H1 (cell line): Measurements from ENCODE around the gene BOLA2B. TPM values are rescaled to one million over a fixed set of nuclear protein-coding genes. Genes with fewer than 3 reads are reported as not detected.

Experiments used
- CTCF ChIA-PET: fragments of 300-600 bp; sonication (Branson Sonifier 250); formaldehyde crosslinking; loops from one replicate; lab custom pipeline; 2021; ENCODE audit not compliant: partially characterized antibody; lab: Charles Lee
- POLR2A ChIA-PET: fragments of 300-600 bp; sonication (Branson Sonifier 250); formaldehyde crosslinking; loops from one replicate; lab custom pipeline; 2021; ENCODE audit warnings: inconsistent platforms; ENCODE audit not compliant: partially characterized antibody; lab: Charles Lee
- DNase-seq, 2 experiments: peaks; one replicate each; pipeline versions ENCODE4 v3.0.0 to v3.0.0-alpha.2; 2010 to 2022; ENCODE audit warnings: low spot score in 2 of 2, low read depth in 1 of 2, mixed read lengths in 1 of 2
- FAIRE-seq: peaks from 2 replicates; lab custom pipeline; 2011; peaks lifted over from hg19 to GRCh38; lab: Jason Lieb, UNC
- H2AFZ ChIP-seq: 2 replicates; pipeline ENCODE4 v1.8.1; 2012; ENCODE audit warnings: low read length, inconsistent platforms
- H2AK5ac ChIP-seq: 2 replicates; pipeline ENCODE4 v1.6.1; 2013; ENCODE audit warnings: low read depth, low read length
- H2BK120ac ChIP-seq: replicated peaks from 2 replicates; pipeline ENCODE3; 2013; ENCODE audit warnings: low read depth, low read length, inconsistent platforms
- H2BK12ac ChIP-seq: 2 replicates; pipeline ENCODE4 v1.6.1; 2013; ENCODE audit warnings: low read depth, low read length
- H2BK15ac ChIP-seq: 2 replicates; pipeline ENCODE4 v1.6.1; 2013; ENCODE audit warnings: low read length
- H2BK20ac ChIP-seq: 2 replicates; pipeline ENCODE4 v1.6.1; 2013; ENCODE audit warnings: low read length
- H2BK5ac ChIP-seq: 2 replicates; pipeline ENCODE4 v1.6.1; 2013; ENCODE audit warnings: low read depth, low read length
- H3K14ac ChIP-seq: 2 replicates; pipeline ENCODE4 v1.6.1; 2013; ENCODE audit warnings: inconsistent platforms; ENCODE audit not compliant: insufficient read length
- H3K18ac ChIP-seq: 2 replicates; pipeline ENCODE4 v1.6.1; 2013; ENCODE audit warnings: low read length; ENCODE audit errors: extremely low read depth
- H3K23ac ChIP-seq: 2 replicates; pipeline ENCODE4 v1.6.1; 2013; ENCODE audit warnings: inconsistent platforms; ENCODE audit not compliant: insufficient read length
- H3K23me2 ChIP-seq: 2 replicates; pipeline ENCODE4 v1.6.1; 2013; ENCODE audit warnings: low read depth, low read length
- H3K27ac ChIP-seq: 2 replicates; pipeline ENCODE4 v1.6.1; 2011; ENCODE audit warnings: low read depth, low read length, inconsistent platforms
- H3K27me3 ChIP-seq, 4 experiments: replicated peaks in 1 of 4; 1 replicate in 1 of 4; 2 replicates in 3 of 4; pipeline versions ENCODE4 v1.6.1 to v1.8.1; 2011 to 2013; ENCODE audit warnings: low read length in 3 of 4, mild to moderate bottlenecking in 3 of 4, inconsistent platforms in 2 of 4, mixed read lengths in 2 of 4, moderate library complexity in 1 of 4; ENCODE audit not compliant: control insufficient read depth in 3 of 4, insufficient read depth in 3 of 4; ENCODE audit errors: extremely low read depth in 1 of 4
- H3K36me3 ChIP-seq, 4 experiments: 2 replicates each; pipeline versions ENCODE4 v1.6.1 to v1.8.1; 2011 to 2013; ENCODE audit warnings: mild to moderate bottlenecking in 4 of 4, low read length in 3 of 4, moderate library complexity in 2 of 4, control low read depth in 1 of 4, inconsistent platforms in 1 of 4; ENCODE audit not compliant: insufficient read depth in 4 of 4, control insufficient read depth in 2 of 4
- H3K4ac ChIP-seq: replicated peaks from 2 replicates; pipeline ENCODE3; 2013; ENCODE audit warnings: low read length, low read depth, mixed read lengths, inconsistent platforms; ENCODE audit not compliant: insufficient read length
- H3K4me1 ChIP-seq, 4 experiments: replicated peaks in 1 of 4; 1 replicate in 1 of 4; 2 replicates in 3 of 4; pipeline versions ENCODE4 v1.6.1 to v1.8.1; 2011 to 2013; ENCODE audit warnings: low read length in 3 of 4, inconsistent platforms in 2 of 4, mixed read lengths in 1 of 4; ENCODE audit not compliant: insufficient read depth in 4 of 4, control insufficient read depth in 3 of 4
- H3K4me2 ChIP-seq, 2 experiments: 2 replicates each; pipeline versions ENCODE4 v1.6.1 to v1.8.1; 2011 to 2013; ENCODE audit warnings: low read depth in 2 of 2, low read length in 2 of 2, control low read depth in 1 of 2, inconsistent platforms in 1 of 2, mild to moderate bottlenecking in 1 of 2; ENCODE audit not compliant: insufficient read depth in 1 of 2
- H3K4me3 ChIP-seq, 4 experiments: fragments of 200-600, 300-600 bp in 1 of 4; sonication (generic), shearing (Covaris generic), sonication (Bioruptor Twin) in 1 of 4; 2 replicates each; pipeline versions ENCODE4 v1.5.1 to v1.8.1; 2011 to 2016; ENCODE audit warnings: low read length in 4 of 4, low read depth in 3 of 4, control low read depth in 2 of 4, inconsistent platforms in 2 of 4, mild to moderate bottlenecking in 2 of 4, mixed read lengths in 1 of 4, moderate library complexity in 1 of 4; ENCODE audit not compliant: insufficient read depth in 2 of 4; ENCODE audit errors: extremely low read depth in 1 of 4
- H3K56ac ChIP-seq: replicated peaks from 2 replicates; pipeline ENCODE3; 2013; ENCODE audit warnings: low read depth, mild to moderate bottlenecking, mixed read lengths, low read length, inconsistent platforms; ENCODE audit not compliant: insufficient read length
- H3K79me1 ChIP-seq: 2 replicates; pipeline ENCODE4 v1.6.1; 2013; ENCODE audit warnings: low read depth, low read length, control low read depth
- H3K79me2 ChIP-seq, 2 experiments: 2 replicates each; pipeline versions ENCODE4 v1.6.1 to v1.8.1; 2012 to 2013; ENCODE audit warnings: low read length in 2 of 2, mild to moderate bottlenecking in 2 of 2, inconsistent platforms in 1 of 2; ENCODE audit not compliant: insufficient read depth in 2 of 2, control insufficient read depth in 1 of 2
- H3K9ac ChIP-seq, 4 experiments: replicated peaks in 1 of 4; 1 replicate in 1 of 4; 2 replicates in 3 of 4; pipeline versions ENCODE4 v1.6.1 to v1.8.1; 2011 to 2013; ENCODE audit warnings: low read depth in 3 of 4, low read length in 3 of 4, control low read depth in 2 of 4, mild to moderate bottlenecking in 2 of 4, moderate library complexity in 2 of 4, inconsistent platforms in 1 of 4; ENCODE audit errors: extremely low read depth in 1 of 4
- H3K9me3 ChIP-seq, 2 experiments: 2 replicates each; pipeline versions ENCODE4 v1.6.1 to v1.8.1; 2012 to 2013; ENCODE audit warnings: mild to moderate bottlenecking in 2 of 2, moderate library complexity in 2 of 2, control low read depth in 1 of 2, inconsistent platforms in 1 of 2, low read depth in 1 of 2, low read length in 1 of 2, mixed read lengths in 1 of 2; ENCODE audit not compliant: insufficient read depth in 2 of 2
- H4K20me1 ChIP-seq, 2 experiments: replicated peaks in 1 of 2; 2 replicates each; pipeline versions ENCODE3 to v1.8.1; 2011 to 2013; ENCODE audit warnings: inconsistent platforms in 2 of 2, low read length in 2 of 2, mild to moderate bottlenecking in 1 of 2; ENCODE audit not compliant: insufficient read depth in 2 of 2, control insufficient read depth in 1 of 2
- H4K5ac ChIP-seq: 2 replicates; pipeline ENCODE4 v1.6.1; 2013; ENCODE audit warnings: low read length, low read depth, mixed read lengths, inconsistent platforms; ENCODE audit not compliant: insufficient read length
- H4K8ac ChIP-seq: 2 replicates; pipeline ENCODE4 v1.8.0; 2013; ENCODE audit warnings: mild to moderate bottlenecking, moderate library complexity, low read length, inconsistent platforms; ENCODE audit not compliant: insufficient read depth; ENCODE audit errors: extremely low read depth
- H4K91ac ChIP-seq: replicated peaks from 2 replicates; pipeline ENCODE3; 2013; ENCODE audit warnings: low read length, mixed read lengths, inconsistent platforms; ENCODE audit not compliant: insufficient read length
- BACH1 ChIP-seq: IDR thresholded peaks from 2 replicates; pipeline ENCODE4 v1.6.1; 2012; ENCODE audit warnings: low read length, improper control_type of control experiment
- CEBPB ChIP-seq: IDR thresholded peaks from 2 replicates; pipeline ENCODE4 v1.6.1; 2012; ENCODE audit warnings: low read depth, low read length
- GABPA ChIP-seq: IDR thresholded peaks from 2 replicates; pipeline ENCODE4 v1.6.1; 2011; ENCODE audit warnings: mild to moderate bottlenecking, low read length, moderate library complexity, borderline replicate concordance; ENCODE audit not compliant: insufficient read depth
- JUND ChIP-seq: IDR thresholded peaks from 2 replicates; pipeline ENCODE4 v1.6.1; 2011; ENCODE audit warnings: mild to moderate bottlenecking, improper control_type of control experiment, low read length
- SIN3A ChIP-seq, 2 experiments: IDR thresholded peaks in 1 of 2; conservative IDR thresholded peaks in 1 of 2; 2 replicates each; pipeline ENCODE4 v1.6.1; 2011 to 2012; ENCODE audit warnings: low read length in 2 of 2, improper control_type of control experiment in 1 of 2, low read depth in 1 of 2, mild to moderate bottlenecking in 1 of 2
- TBP ChIP-seq: IDR thresholded peaks from 2 replicates; pipeline ENCODE4 v1.6.1; 2011; ENCODE audit warnings: low read depth, low read length, improper control_type of control experiment
- TCF12 ChIP-seq: IDR thresholded peaks from 2 replicates; pipeline ENCODE4 v1.6.1; 2011; ENCODE audit warnings: low read depth, mild to moderate bottlenecking, low read length
- YY1 ChIP-seq: IDR thresholded peaks from 2 replicates; pipeline ENCODE4 v1.6.1; 2011; ENCODE audit warnings: low read depth, mild to moderate bottlenecking, low read length
- WGBS, 2 experiments: shearing (Covaris generic) in 1 of 2; methylation state at CpG; one replicate each; pipeline versions ENCODE4 v1.1.6 to v1.1.7; 2013 to 2015; ENCODE audit warnings: low lambda C conversion rate in 2 of 2, mixed read lengths in 2 of 2, inconsistent platforms in 1 of 2, low coverage in 1 of 2, missing lambda C conversion rate in 1 of 2; ENCODE audit not compliant: insufficient replicate concordance in 2 of 2, insufficient coverage in 1 of 2, insufficient read length in 1 of 2; ENCODE audit errors: extremely low coverage in 1 of 2, missing lambda C conversion rate in 1 of 2; 5-methylcytosine and 5-hydroxymethylcytosine counted together
- polyA plus RNA-seq, 7 experiments: library from polyadenylated mRNA; depleted of rRNA in 3 of 7; stranded (reverse) in 5 of 7; unstranded in 2 of 7; fragments of >200 nt in 5 of 7; fragments of 200-250 nt in 2 of 7; gene quantifications; 1 replicate in 5 of 7; 2 replicates in 1 of 7; 4 replicates in 1 of 7; pipeline versions ENCODE4 v1.2.1 to v1.2.3, GENCODE V29; 2011 to 2013; ENCODE audit warnings: missing spikeins in 2 of 7, mixed read lengths in 2 of 7
- total RNA-seq: library from RNA; stranded (reverse); fragmentation: NEBNext Ultra II Directional; extraction: Animal tissue kit (Norgen Biotek cat#: 25700); gene quantifications from 2 replicates; pipeline ENCODE4 v1.2.1, GENCODE V29; 2021
- TF ChIP-seq, protein P1 (sequence below): IDR thresholded peaks from 2 replicates; pipeline ENCODE4 v1.6.1; 2012; ENCODE audit warnings: inconsistent platforms

The BOLA2B gene
- total and polyA plus RNA-seq, 2 of the 8 experiments (the other 6 are each of a cell fraction or from before 2014, with no cell fraction given), result 208 to 872 TPM

DNA sequence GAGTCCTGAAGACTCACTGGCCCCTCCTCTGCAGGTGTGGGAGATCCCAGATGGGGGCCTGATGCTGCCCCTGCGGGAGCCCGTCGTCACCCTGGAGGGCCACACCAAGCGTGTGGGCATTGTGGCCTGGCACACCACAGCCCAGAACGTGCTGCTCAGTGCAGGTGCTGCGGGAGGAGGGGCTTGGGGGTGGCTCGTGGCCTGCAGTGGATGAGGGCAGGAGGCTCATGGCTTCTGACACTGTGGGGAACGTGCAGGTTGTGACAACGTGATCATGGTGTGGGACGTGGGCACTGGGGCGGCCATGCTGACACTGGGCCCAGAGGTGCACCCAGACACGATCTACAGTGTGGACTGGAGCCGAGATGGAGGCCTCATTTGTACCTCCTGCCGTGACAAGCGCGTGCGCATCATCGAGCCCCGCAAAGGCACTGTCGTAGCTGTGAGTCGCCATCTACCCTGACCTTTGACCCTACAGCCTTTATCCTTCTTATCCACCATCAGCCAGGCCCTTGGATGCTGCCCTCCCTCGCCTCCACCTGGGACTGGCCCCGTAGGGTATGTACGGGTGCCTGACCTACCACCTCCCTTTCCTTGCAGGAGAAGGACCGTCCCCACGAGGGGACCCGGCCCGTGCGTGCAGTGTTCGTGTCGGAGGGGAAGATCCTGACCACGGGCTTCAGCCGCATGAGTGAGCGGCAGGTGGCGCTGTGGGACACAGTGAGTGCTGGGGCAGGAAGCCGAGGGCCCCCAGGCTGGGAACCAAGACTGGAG, 6.5 kb downstream of the BOLA2B start:
- peak overlapping the region; percentile 43 for H4K8ac ChIP-seq
- H3K9ac ChIP-seq, result no peak overlapping the region
- no peak overlapping the region for H3K14ac ChIP-seq
- peaks cover 0 to 14% (median 7%) of the 10 kb centered on the region in 4 experiments; a peak in 3 of 7 replicates for H3K27me3 ChIP-seq
- no peaks in the 10 kb centered on the region for H3K79me2 ChIP-seq
- peak overlapping the region; percentile 69 for H4K91ac ChIP-seq
- no peak overlapping the region for H2BK120ac ChIP-seq
- no peak overlapping the region for H2BK20ac ChIP-seq
- no peaks in the 10 kb centered on the region for H3K9me3 ChIP-seq
- H2BK15ac ChIP-seq, result no peak overlapping the region
- H4K5ac ChIP-seq, result no peak overlapping the region
- peak overlapping the region; percentile 22; the same call in 1 of the 2 replicates for H2BK12ac ChIP-seq
- H3K4me3 ChIP-seq, result no peak overlapping the region
- H3K18ac ChIP-seq, result no peak overlapping the region
- H3K56ac ChIP-seq, result no peak overlapping the region
- CTCF ChIA-PET, result interaction anchor here (0.6 to 4.4 kb wide), 10 partner anchors 11 to 997 kb away, joined by 3 to 21 read pairs (median 4); partner anchors contain the start of gene GDPD3
- H3K79me1 ChIP-seq, result no peaks in the 10 kb centered on the region
- H3K23me2 ChIP-seq, result peaks cover 7% of the 10 kb centered on the region; the same call in 1 of the 2 replicates
- DNase-seq, result peak in 1 of 2 experiments; percentile 94
- H3K23ac ChIP-seq, result no peak overlapping the region
- H2AK5ac ChIP-seq, result no peak overlapping the region
- H3K4me2 ChIP-seq, result no peak overlapping the region
- peaks cover 0 to 12% (median 4%) of the 10 kb centered on the region in 4 experiments; a peak in 4 of 7 replicates for H3K4me1 ChIP-seq
- peak overlapping the region; percentile 51 for H3K4ac ChIP-seq
- no peak overlapping the region for H3K27ac ChIP-seq
- POLR2A ChIA-PET, result no interaction called here
- no peak overlapping the region; the same call in 1 of the 2 replicates for H2BK5ac ChIP-seq
- peaks cover 7 to 8% of the 10 kb centered on the region in 2 experiments for H4K20me1 ChIP-seq
- no peak for FAIRE-seq
- no peaks in the 10 kb centered on the region for H3K36me3 ChIP-seq
- no peak overlapping the region for H2AFZ ChIP-seq
- WGBS, 2 experiments, result 72% methylated on average over 36 of the region's 36 CpGs; no CpG with 5 or more reads in 1 of the 2 experiments
- TF ChIP-seq CEBPB, result no peak
- no peak for TF ChIP-seq TBP
- 0 out of 4 replicates have a peak, but pooled peaks of 1 of the 2 experiments have one; percentile 20 for TF ChIP-seq SIN3A (conservative IDR thresholded peaks at IDR 0.05 in 1 of 2, IDR thresholded peaks at IDR 0.05 in 1 of 2; ENCODE audit: low read depth in 1 of 2, low read length in 2 of 2)
- TF ChIP-seq, protein P1, sequence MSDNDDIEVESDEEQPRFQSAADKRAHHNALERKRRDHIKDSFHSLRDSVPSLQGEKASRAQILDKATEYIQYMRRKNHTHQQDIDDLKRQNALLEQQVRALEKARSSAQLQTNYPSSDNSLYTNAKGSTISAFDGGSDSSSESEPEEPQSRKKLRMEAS, result no peak; the same call in 1 of the 2 replicates
- 0 out of 2 replicates have a peak, but pooled peaks have one; percentile 55 for TF ChIP-seq GABPA
- TF ChIP-seq BACH1, result peak; percentile 24; the same call in 1 of the 2 replicates
- TF ChIP-seq YY1, result 0 out of 2 replicates have a peak, but pooled peaks have one; percentile 14
- TF ChIP-seq JUND, result 0 out of 2 replicates have a peak, but pooled peaks have one; percentile 14
- TF ChIP-seq TCF12, result no peak
